ENCODE data around the gene MANBA. TPM values are rescaled to one million over a fixed set of nuclear protein-coding genes. Genes with fewer than 3 reads are reported as not detected.

MANBA gene
- total RNA-seq, 3 donors from 2014 or later (not counting 1 experiment from before 2014, with no cell fraction given) = 38.1 to 43.2 (median 40.8) TPM

DNA sequence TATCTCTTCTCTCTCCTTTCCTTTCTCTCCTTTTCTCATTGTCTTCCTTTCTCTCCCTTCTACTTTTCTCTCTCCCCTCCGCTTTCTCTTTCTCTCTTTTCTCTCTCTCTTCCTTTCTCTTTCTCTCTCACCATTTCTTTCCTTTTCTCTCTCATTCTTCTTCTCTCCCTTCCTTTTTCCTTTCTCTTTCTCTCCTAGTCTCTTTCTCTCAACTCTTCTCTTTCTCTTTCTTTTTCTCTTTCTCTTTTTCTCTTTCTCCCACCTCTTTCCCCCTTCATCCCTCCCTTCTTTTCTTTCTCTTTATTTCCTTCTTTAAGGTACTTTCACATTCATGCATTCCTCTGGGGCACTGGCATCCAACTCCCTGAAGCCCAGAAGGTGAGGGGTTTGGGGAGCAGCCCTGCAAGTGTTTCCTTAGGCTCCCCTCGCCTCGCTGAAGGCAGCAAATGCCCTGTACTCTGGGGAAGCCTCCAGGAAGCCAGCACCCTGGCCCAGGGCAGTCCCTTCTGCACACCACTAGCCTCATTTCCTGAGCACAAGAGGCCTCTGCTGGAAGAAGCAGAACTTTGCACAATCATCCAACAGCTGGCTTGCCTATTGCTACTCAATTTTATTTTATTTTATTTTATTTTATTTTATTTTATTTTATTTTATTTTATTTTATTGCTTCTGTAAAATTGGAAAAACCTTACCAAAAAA is 135.4 kb downstream of the MANBA start:
- Histone ChIP-seq H3K27ac (ENCODE audit: low read length) (no peak overlapping the region), H3K4me1 (ENCODE audit: control insufficient read depth, insufficient read depth, low read length) (peaks cover 5% of the 10 kb centered on the region), H3K36me3 (ENCODE audit: control insufficient read depth, insufficient read depth, low read length) (no peaks in the 10 kb centered on the region), H3K27me3 (ENCODE audit: control insufficient read depth, insufficient read depth, low read length) (no peaks in the 10 kb centered on the region), H3K9me3 (ENCODE audit: control insufficient read depth, insufficient read depth, low read length) (no peaks in the 10 kb centered on the region), H3K4me3 (ENCODE audit: low read length) (no peak overlapping the region)
- Mint-ChIP-seq H3K9me3 (no peaks in the 10 kb centered on the region), H3K4me1 (peaks cover 15% of the 10 kb centered on the region in 2 donors), H3K27ac (peak overlapping the region; percentile 84 to 86), H3K4me3 (peak overlapping the region; percentile 88), H3K27me3 (ENCODE audit: low read depth in 2 of 2) (no peaks in the 10 kb centered on the region), H3K36me3 (no peaks in the 10 kb centered on the region)
- DNase-seq = peak; percentile 41 to 85
- TF ChIP-seq, protein P1, sequence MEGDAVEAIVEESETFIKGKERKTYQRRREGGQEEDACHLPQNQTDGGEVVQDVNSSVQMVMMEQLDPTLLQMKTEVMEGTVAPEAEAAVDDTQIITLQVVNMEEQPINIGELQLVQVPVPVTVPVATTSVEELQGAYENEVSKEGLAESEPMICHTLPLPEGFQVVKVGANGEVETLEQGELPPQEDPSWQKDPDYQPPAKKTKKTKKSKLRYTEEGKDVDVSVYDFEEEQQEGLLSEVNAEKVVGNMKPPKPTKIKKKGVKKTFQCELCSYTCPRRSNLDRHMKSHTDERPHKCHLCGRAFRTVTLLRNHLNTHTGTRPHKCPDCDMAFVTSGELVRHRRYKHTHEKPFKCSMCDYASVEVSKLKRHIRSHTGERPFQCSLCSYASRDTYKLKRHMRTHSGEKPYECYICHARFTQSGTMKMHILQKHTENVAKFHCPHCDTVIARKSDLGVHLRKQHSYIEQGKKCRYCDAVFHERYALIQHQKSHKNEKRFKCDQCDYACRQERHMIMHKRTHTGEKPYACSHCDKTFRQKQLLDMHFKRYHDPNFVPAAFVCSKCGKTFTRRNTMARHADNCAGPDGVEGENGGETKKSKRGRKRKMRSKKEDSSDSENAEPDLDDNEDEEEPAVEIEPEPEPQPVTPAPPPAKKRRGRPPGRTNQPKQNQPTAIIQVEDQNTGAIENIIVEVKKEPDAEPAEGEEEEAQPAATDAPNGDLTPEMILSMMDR (IDR thresholded peaks at IDR 0.05) = peak; percentile 77
- 29% methylated on average over 3 of the region's 3 CpGs for WGBS (ENCODE audit: insufficient coverage)
- ATAC-seq = peak; percentile 94 to 100 (median 100)
- intact Hi-C loops (cut with micrococcal nuclease) = loop anchor here (1.0 to 10.0 kb wide), 3 partner anchors 176 to 469 kb away; partner anchors contain the start of gene BDH2

- Histone ChIP-seq H3K36me3 (ENCODE audit: control insufficient read depth, insufficient read depth, low read length) (no peaks in the 10 kb centered on the region), H3K4me3 (ENCODE audit: low read length) (no peak overlapping the region), H3K27ac (ENCODE audit: low read length) (no peak overlapping the region), H3K27me3 (ENCODE audit: control insufficient read depth, insufficient read depth, low read length) (no peaks in the 10 kb centered on the region), H3K4me1 (ENCODE audit: control insufficient read depth, insufficient read depth, low read length) (peaks cover 4% of the 10 kb centered on the region), H3K9me3 (ENCODE audit: control insufficient read depth, insufficient read depth, low read length) (no peaks in the 10 kb centered on the region)
- Mint-ChIP-seq H3K36me3 (no peaks in the 10 kb centered on the region), H3K27me3 (ENCODE audit: low read depth in 2 of 2) (no peaks in the 10 kb centered on the region), H3K4me1 (peaks cover 6 to 7% of the 10 kb centered on the region in 2 donors), H3K9me3 (no peaks in the 10 kb centered on the region), H3K27ac (peak overlapping the region; percentile 84 to 86), H3K4me3 (no peak overlapping the region)
- ATAC-seq (no peak), DNase-seq (no peak)
- intact Hi-C loops (cut with micrococcal nuclease) = loop anchor here (10.0 kb wide), 1 partner anchor 470 kb away; the partner anchor contains the start of gene BDH2
- TF ChIP-seq, protein P1 (IDR thresholded peaks at IDR 0.05) = no peak
- 96% methylated on average over 4 of the region's 4 CpGs for WGBS (ENCODE audit: insufficient coverage)
These were observed 136.3 kb downstream of the MANBA start for GRCh38 chr4:102624505-102624904.

GRCh38 chr4:102623622-102624021 is 137.1 kb downstream of the MANBA start:
- Mint-ChIP-seq H3K4me1 (peaks cover 5 to 7% of the 10 kb centered on the region in 2 donors), H3K36me3 (no peaks in the 10 kb centered on the region), H3K9me3 (no peaks in the 10 kb centered on the region), H3K4me3 (no peak overlapping the region), H3K27ac (no peak overlapping the region), H3K27me3 (ENCODE audit: low read depth in 2 of 2) (no peaks in the 10 kb centered on the region)
- Histone ChIP-seq H3K9me3 (ENCODE audit: control insufficient read depth, insufficient read depth, low read length) (no peaks in the 10 kb centered on the region), H3K4me1 (ENCODE audit: control insufficient read depth, insufficient read depth, low read length) (peaks cover 4% of the 10 kb centered on the region), H3K27ac (ENCODE audit: low read length) (no peak overlapping the region), H3K4me3 (ENCODE audit: low read length) (no peak overlapping the region), H3K36me3 (ENCODE audit: control insufficient read depth, insufficient read depth, low read length) (no peaks in the 10 kb centered on the region), H3K27me3 (ENCODE audit: control insufficient read depth, insufficient read depth, low read length) (no peaks in the 10 kb centered on the region)
- ATAC-seq (no peak), DNase-seq (peak in 1 of 2 donors; percentile 10)
- 98% methylated on average over 5 of the region's 5 CpGs for WGBS (ENCODE audit: insufficient coverage)
- intact Hi-C loops (cut with micrococcal nuclease) = loop anchor here (10.0 kb wide), 1 partner anchor 471 kb away; the partner anchor contains the start of gene BDH2
- TF ChIP-seq, protein P1 (IDR thresholded peaks at IDR 0.05) = no peak
